Kidney (tissue), 14 donors: ENCODE measurements around the gene RBMS3. TPM values are rescaled to one million over a fixed set of nuclear protein-coding genes. Genes with fewer than 3 reads are reported as not detected.
A peak's percentile ranks its signal among the peaks of the same experiment; 100 is the strongest.

Experiments
- DNase-seq, 5 donors: peaks; one replicate each; pipeline ENCODE4 v3.0.0-alpha.2; 2013 to 2020
- FAIRE-seq: peaks from 2 replicates; lab custom pipeline; 2012; peaks lifted over from hg19 to GRCh38; lab: Jason Lieb, UNC
- H3K27ac ChIP-seq, 2 donors: one replicate each; pipeline ENCODE4 v1.7.0; 2013; ENCODE audit warnings: low read depth in 2 of 2, low read length in 2 of 2, inconsistent platforms in 1 of 2
- H3K27me3 ChIP-seq: one replicate; pipeline ENCODE4 v1.7.1; 2013; ENCODE audit warnings: low read length, inconsistent platforms; ENCODE audit not compliant: control insufficient read depth, insufficient read depth
- H3K36me3 ChIP-seq, 3 donors: one replicate each; pipeline versions ENCODE4 v1.7.0 to v1.7.1; 2013; ENCODE audit warnings: low read length in 3 of 3, control low read depth in 1 of 3, inconsistent platforms in 1 of 3; ENCODE audit not compliant: insufficient read depth in 3 of 3, control insufficient read depth in 2 of 3
- H3K4me1 ChIP-seq, 3 donors: one replicate each; pipeline versions ENCODE4 v1.7.0 to v1.7.1; 2013; ENCODE audit warnings: low read length in 3 of 3, inconsistent platforms in 1 of 3, low read depth in 1 of 3; ENCODE audit not compliant: control insufficient read depth in 2 of 3, insufficient read depth in 2 of 3
- H3K4me3 ChIP-seq, 3 donors: one replicate each; pipeline versions ENCODE4 v1.7.0 to v1.8.1; 2013; ENCODE audit warnings: low read length in 3 of 3, control low read depth in 1 of 3, inconsistent platforms in 1 of 3
- H3K9ac ChIP-seq, 3 donors: one replicate each; pipeline versions ENCODE4 v1.7.0 to v1.7.1; 2013; ENCODE audit warnings: low read length in 3 of 3, control low read depth in 1 of 3, inconsistent platforms in 1 of 3
- H3K9me3 ChIP-seq, 3 donors: one replicate each; pipeline versions ENCODE4 v1.7.0 to v1.7.1; 2013; ENCODE audit warnings: low read length in 3 of 3, control low read depth in 1 of 3, inconsistent platforms in 1 of 3; ENCODE audit not compliant: control insufficient read depth in 2 of 3, insufficient read depth in 1 of 3
- CTCF ChIP-seq: IDR thresholded peaks from 3 replicates; pipeline ENCODE4 v1.5.1; 2012; ENCODE audit warnings: mild to moderate bottlenecking, moderate library complexity, borderline replicate concordance; ENCODE audit not compliant: insufficient read depth; ENCODE audit errors: extremely low read depth
- intact Hi-C: fragments of 100-400 bp; cut with DNase I; formaldehyde crosslinking; loops from one replicate; pipeline ENCODE4 v1.11.1; 2022
- polyA plus RNA-seq: library from polyadenylated mRNA; stranded (reverse); fragments of 350-450 nt; fragmentation: Illumina TruSeq; extraction: RNeasy Lipid Tissue Mini Kit (QIAGEN cat#74804); gene quantifications from one replicate; pipeline ENCODE4 v1.2.3, GENCODE V29; 2014; ENCODE audit warnings: low read depth, low replicate concordance; ENCODE audit not compliant: insufficient read depth
- total RNA-seq: library from RNA; stranded (reverse); fragmentation: NEBNext Ultra II Directional; extraction: Animal tissue kit (Norgen Biotek cat#: 25700); gene quantifications from one replicate; pipeline ENCODE4 v1.2.1, GENCODE V29; 2021
- donor health status: control.
- donor health status: control.
- donor health status: control.
- donor health status: control.
- donor health status: control.
- donor health status: DM: yes; HTN: yes; CAD: no.
- donor health status: Normal renal cell carcinoma (clear cell type).

RBMS3 gene
- total and polyA plus RNA-seq, 2 donors from 2014 or later, result 3.2 to 48.8 TPM

GRCh38 chr3:29534006-29534405 lies 253.1 kb downstream of the RBMS3 start:
- Histone ChIP-seq H3K36me3 (no peaks in the 10 kb centered on the region), H3K27ac (peak overlapping the region in 1 of 2 donors; percentile 37), H3K4me1 (no peaks in the 10 kb centered on the region), H3K9ac (no peak overlapping the region), H3K27me3 (no peaks in the 10 kb centered on the region), H3K9me3 (no peaks in the 10 kb centered on the region), H3K4me3 (no peak overlapping the region)
- no peak for FAIRE-seq
- intact Hi-C loops, result no loop called here
- no peak for TF ChIP-seq CTCF
- DNase-seq, result peak in 3 of 5 donors; percentile 22 to 69 (median 41)

- FAIRE-seq, result no peak
- H3K27me3 ChIP-seq, result no peaks in the 10 kb centered on the region
- intact Hi-C loops, result no loop called here
- no peak for TF ChIP-seq CTCF
- H3K4me1 ChIP-seq, result no peaks in the 10 kb centered on the region
- H3K27ac ChIP-seq, result no peak overlapping the region
- H3K36me3 ChIP-seq, result no peaks in the 10 kb centered on the region
- no peak for DNase-seq
- no peaks in the 10 kb centered on the region for H3K9me3 ChIP-seq
- no peak overlapping the region for H3K4me3 ChIP-seq
- no peak overlapping the region for H3K9ac ChIP-seq
These were observed 255.3 kb downstream of the RBMS3 start for GRCh38 chr3:29536016-29536758.

GRCh38 chr3:29537889-29538609 lies 257.2 kb downstream of the RBMS3 start:
- H3K27me3 ChIP-seq, result no peaks in the 10 kb centered on the region
- H3K36me3 ChIP-seq, result no peaks in the 10 kb centered on the region
- no peak for TF ChIP-seq CTCF
- DNase-seq (peak in 1 of 5 donors; percentile 50), FAIRE-seq (no peak)
- H3K4me3 ChIP-seq, result no peak overlapping the region
- intact Hi-C loops, result no loop called here
- no peaks in the 10 kb centered on the region for H3K4me1 ChIP-seq
- H3K9me3 ChIP-seq, result no peaks in the 10 kb centered on the region
- H3K27ac ChIP-seq, result no peak overlapping the region
- no peak overlapping the region for H3K9ac ChIP-seq
